K562 (cell line): ENCODE measurements around the gene LAGE3. TPM values are rescaled to one million over a fixed set of nuclear protein-coding genes. Genes with fewer than 3 reads are reported as not detected.

Experiments
- ATAC-seq: fragments of 200-7000 bp; cut with Tn5 transposase; 3 replicates; pipeline ENCODE4 v1.9.1; 2020; ENCODE audit warnings: moderate library complexity
- BruUV-seq: library from RNA; stranded (reverse); fragments of 400-500 nt; replicated peaks from 2 replicates; lab custom pipeline; 2021; lab: Mats Ljungman, UMichigan
- CTCF ChIA-PET: fragments of 300-600 bp; formaldehyde crosslinking; extraction: SDS; loops from one replicate; lab custom pipeline; 2021; ENCODE audit warnings: low intra/inter-chr PET ratio; lab: Yijun Ruan, JAX
- POLR2A ChIA-PET: fragments of 300-600, 350-650 bp; sonication (Branson Sonifier 250); formaldehyde crosslinking; extraction: SDS; loops from one replicate; lab custom pipeline; 2021; ENCODE audit warnings: antibody characterized with exemption, inconsistent platforms; lab: Yijun Ruan, JAX
- DNase-seq, 4 experiments: peaks; one replicate each; pipeline versions ENCODE4 v3.0.0 to v3.0.0-alpha.2; 2011 to 2018; ENCODE audit warnings: low spot score in 3 of 4, mixed read lengths in 3 of 4; ENCODE audit errors: extremely low read depth in 1 of 4
- FAIRE-seq: peaks from 2 replicates; lab custom pipeline; 2011; peaks lifted over from hg19 to GRCh38; lab: Jason Lieb, UNC
- H2AFZ ChIP-seq: 2 replicates; pipeline ENCODE4 v1.6.0; 2011; ENCODE audit warnings: low read depth, low read length, control low read depth, inconsistent platforms
- H3K27ac ChIP-seq: fragments of 200-600 bp; 3 replicates; pipeline ENCODE4 v1.8.0; 2011; ENCODE audit warnings: low read depth, mild to moderate bottlenecking, control low read depth, inconsistent platforms, low read length, moderate library complexity, mixed read lengths; ENCODE audit errors: extremely low read depth
- H3K27me3 ChIP-seq, 2 experiments: fragments of 300-600 bp in 1 of 2; 2 replicates in 1 of 2; 3 replicates in 1 of 2; pipeline versions ENCODE4 v1.6.0 to v1.8.0; 2011; ENCODE audit warnings: inconsistent platforms in 2 of 2, low read length in 2 of 2, mild to moderate bottlenecking in 1 of 2, mixed read lengths in 1 of 2, moderate library complexity in 1 of 2; ENCODE audit not compliant: control insufficient read depth in 2 of 2, insufficient read depth in 2 of 2
- H3K36me3 ChIP-seq: fragments of 300-600 bp; 3 replicates; pipeline ENCODE4 v1.8.0; 2011; ENCODE audit warnings: mild to moderate bottlenecking, low read length, inconsistent platforms; ENCODE audit not compliant: control insufficient read depth, insufficient read depth
- H3K4me1 ChIP-seq, 2 experiments: fragments of 200-600 bp in 1 of 2; replicated peaks in 1 of 2; 2 replicates in 1 of 2; 3 replicates in 1 of 2; pipeline versions ENCODE4 v1.5.1 to v1.8.0; 2011; ENCODE audit warnings: inconsistent platforms in 2 of 2, low read length in 2 of 2, mild to moderate bottlenecking in 1 of 2, mixed read lengths in 1 of 2, moderate library complexity in 1 of 2; ENCODE audit not compliant: control insufficient read depth in 2 of 2, insufficient read depth in 2 of 2
- H3K4me2 ChIP-seq: 2 replicates; pipeline ENCODE4 v1.6.1; 2011; ENCODE audit warnings: low read length, control low read depth, inconsistent platforms, mixed read lengths; ENCODE audit not compliant: insufficient read depth
- H3K4me3 ChIP-seq: fragments of 200-600 bp; sonication (generic), shearing (Covaris generic); 2 replicates; pipeline ENCODE4 v1.5.1; 2016; ENCODE audit warnings: control low read depth, inconsistent platforms
- H3K79me2 ChIP-seq: fragments of 200-600 bp; 3 replicates; pipeline ENCODE4 v1.8.0; 2011; ENCODE audit warnings: low read length, inconsistent platforms; ENCODE audit not compliant: control insufficient read depth, insufficient read depth
- H3K9ac ChIP-seq, 2 experiments: 2 replicates each; pipeline versions ENCODE4 v1.6.0 to v1.6.1; 2011; ENCODE audit warnings: low read depth in 2 of 2, low read length in 2 of 2, control low read depth in 1 of 2, inconsistent platforms in 1 of 2, mild to moderate bottlenecking in 1 of 2, mixed read lengths in 1 of 2; ENCODE audit not compliant: insufficient read depth in 1 of 2
- H3K9me1 ChIP-seq: one replicate; pipeline ENCODE4 v1.6.0; 2011; ENCODE audit warnings: inconsistent platforms, mild to moderate bottlenecking, low read length, moderate library complexity; ENCODE audit not compliant: control insufficient read depth, insufficient read depth
- H3K9me3 ChIP-seq: replicated peaks from 2 replicates; pipeline ENCODE4 v1.5.1; 2011; ENCODE audit warnings: low read depth, low read length, inconsistent platforms; ENCODE audit not compliant: control insufficient read depth, insufficient read depth
- H4K20me1 ChIP-seq: replicated peaks from 2 replicates; pipeline ENCODE4 v1.6.1; 2011; ENCODE audit warnings: low read length, inconsistent platforms, mixed read lengths; ENCODE audit not compliant: control insufficient read depth, insufficient read depth
- C11orf30 ChIP-seq: fragments of 450-650 bp; IDR thresholded peaks from 2 replicates; pipeline ENCODE4 v1.6.1; 2016; ENCODE audit warnings: low read depth, mild to moderate bottlenecking
- CREBBP ChIP-seq: IDR thresholded peaks from one replicate; pipeline ENCODE4 v1.6.1; 2012; ENCODE audit warnings: low read depth, mild to moderate bottlenecking, control low read depth, inconsistent platforms, low read length
- EHMT2 ChIP-seq: fragments of 450-650 bp; IDR thresholded peaks from 2 replicates; pipeline ENCODE4 v1.6.1; 2018; ENCODE audit warnings: antibody characterized with exemption
- HMG20A ChIP-seq: fragments of 450-650 bp; formaldehyde crosslinking; conservative IDR thresholded peaks from 2 replicates; pipeline ENCODE4 v1.4.0; 2020; ENCODE audit warnings: mild to moderate bottlenecking, mixed read lengths
- MCM7 ChIP-seq, 2 experiments: fragments of 450-650 bp; IDR thresholded peaks; 2 replicates each; pipeline ENCODE4 v1.6.1; 2016 to 2018
- NCOA4 ChIP-seq: fragments of 450-650 bp; IDR thresholded peaks from 2 replicates; pipeline ENCODE4 v1.6.1; 2018; ENCODE audit warnings: mild to moderate bottlenecking; ENCODE audit not compliant: partially characterized antibody
- NR2C2 ChIP-seq, 2 experiments: fragments of 200-800 bp in 1 of 2; sonication (Bioruptor generic) in 1 of 2; sonication (generic) in 1 of 2; formaldehyde crosslinking in 1 of 2; IDR thresholded peaks; 2 replicates each; pipeline versions ENCODE4 v1.6.1 to v1.8.0; 2016 to 2022; ENCODE audit warnings: mild to moderate bottlenecking in 1 of 2, missing compliant biosample characterization in 1 of 2, missing genetic modification characterization in 1 of 2, missing genetic modification reagents in 1 of 2
- PHB2 ChIP-seq: fragments of 450-650 bp; IDR thresholded peaks from 2 replicates; pipeline ENCODE4 v1.6.1; 2017; ENCODE audit warnings: low read depth
- SAFB ChIP-seq: fragments of 200-400 bp; formaldehyde crosslinking; IDR thresholded peaks from 2 replicates; pipeline ENCODE4 v1.6.1; 2017; ENCODE audit warnings: low read depth, low read length, borderline replicate concordance
- SIN3B ChIP-seq: fragments of 450-650 bp; IDR thresholded peaks from 2 replicates; pipeline ENCODE4 v1.6.1; 2017; ENCODE audit warnings: low read depth, mild to moderate bottlenecking, moderate library complexity
- TCFL5 ChIP-seq: fragments of 250-450 bp; sonication (Bioruptor Pico); conservative IDR thresholded peaks from 2 replicates; pipeline ENCODE4 v1.6.1; 2021; ENCODE audit warnings: mild to moderate bottlenecking, moderate library complexity, matching md5 sums
- WGBS: fragments of 100-300 bp; shearing (Covaris generic); methylation state at CpG from one replicate; pipeline ENCODE4 v1.1.6; 2016; ENCODE audit warnings: low coverage, mixed read lengths; ENCODE audit not compliant: insufficient coverage; ENCODE audit errors: missing lambda C conversion rate; 5-methylcytosine and 5-hydroxymethylcytosine counted together
- in situ Hi-C: fragments of 300-500 bp; cut with MboI; formaldehyde crosslinking; loops from 4 replicates; pipeline ENCODE4 v1.15.0; 2018; ENCODE audit warnings: inconsistent platforms, mixed read lengths
- intact Hi-C: fragments of 100-400 bp; cut with micrococcal nuclease; formaldehyde crosslinking; loops from 2 replicates; pipeline ENCODE4 v1.14.2; 2022
- polyA plus RNA-seq, 8 experiments: library from polyadenylated mRNA; depleted of rRNA in 4 of 8; stranded (reverse) in 5 of 8; unstranded in 3 of 8; fragments of >200 nt; fragmentation: Nextera tagmentation in 2 of 8; fragmentation: Illumina TruSeq in 1 of 8; extraction: Ambion mirVana in 2 of 8; extraction: Trizol in 1 of 8; gene quantifications; 2 replicates each; pipeline versions ENCODE4 v1.2.1 to v1.2.3, GENCODE V29; 2011 to 2014; ENCODE audit warnings: inconsistent platforms in 1 of 8, missing spikeins in 1 of 8
- total RNA-seq, 7 experiments: library from RNA; depleted of rRNA in 6 of 7; stranded (reverse); fragments of >200 nt in 6 of 7; fragmentation: Illumina TruSeq in 2 of 7; extraction: Trizol in 2 of 7; gene quantifications; 2 replicates each; pipeline versions ENCODE4 v1.2.1 to v1.2.3, GENCODE V29; 2011 to 2021; ENCODE audit warnings: low replicate concordance in 1 of 7
- TF ChIP-seq, protein P1 (sequence below): fragments of 450-650 bp; formaldehyde crosslinking; conservative IDR thresholded peaks from 2 replicates; pipeline ENCODE4 v1.4.0; 2022; ENCODE audit warnings: mild to moderate bottlenecking, missing genetic modification characterization
- TF ChIP-seq, protein P2 (sequence below): fragments of 450-650 bp; IDR thresholded peaks from 2 replicates; pipeline ENCODE4 v1.6.1; 2014; ENCODE audit warnings: low read depth, mild to moderate bottlenecking, moderate library complexity, borderline replicate concordance
- TF ChIP-seq, protein P3 (sequence below), 2 experiments: fragments of 450-650 bp; IDR thresholded peaks; 2 replicates each; pipeline ENCODE4 v1.6.1; 2018; ENCODE audit warnings: mild to moderate bottlenecking in 2 of 2, low read depth in 1 of 2; ENCODE audit not compliant: partially characterized antibody in 2 of 2

Gene LAGE3
- total and polyA plus RNA-seq, 9 of the 15 experiments (the other 6 are each of a cell fraction or from before 2014, with no cell fraction given), result 28.2 to 125 (median 35.8) TPM

DNA sequence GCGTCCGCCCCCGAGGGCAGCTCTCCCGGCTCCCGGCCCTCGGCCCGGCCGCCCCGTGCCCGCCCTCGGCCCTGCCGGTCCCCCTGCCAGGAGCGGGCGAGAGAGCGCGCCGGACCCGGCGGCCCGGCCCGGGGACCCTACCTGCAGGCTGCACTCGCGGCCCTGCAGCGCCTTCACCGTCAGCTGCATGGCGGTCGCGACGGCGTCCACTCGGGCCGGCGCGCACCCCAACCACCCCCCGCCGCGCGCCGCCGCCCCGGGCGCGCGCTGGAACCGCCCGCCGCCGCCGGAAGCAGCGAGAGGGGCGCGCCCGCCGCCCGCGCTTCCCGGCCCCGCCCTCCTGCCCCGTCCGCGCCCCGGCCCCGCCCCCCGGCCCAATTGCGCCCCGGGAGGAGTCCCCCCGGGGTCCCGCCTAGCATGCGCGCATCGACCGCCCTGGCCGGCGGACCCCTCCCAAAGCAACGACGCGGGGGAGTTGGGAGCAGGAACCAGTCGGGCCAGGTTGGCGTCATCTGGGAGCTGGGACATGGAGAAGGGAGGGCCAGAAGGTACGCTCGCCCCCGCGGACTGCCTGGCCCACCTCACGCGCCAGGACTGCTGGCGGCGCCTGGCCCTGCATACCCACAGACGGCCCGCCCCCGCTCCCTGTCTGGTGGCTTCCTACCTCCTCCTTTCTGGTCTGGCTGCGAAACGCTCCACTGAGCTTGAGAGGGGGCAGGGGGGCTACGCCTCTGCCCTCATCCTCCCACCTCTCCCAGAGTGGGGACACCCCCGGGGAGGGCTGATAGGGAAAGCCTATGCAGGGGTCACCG, 7.5 kb upstream of the LAGE3 start, which contains the start of gene UBL4A:
UBL4A (minus strand) TSS at position 220 of the 812 bp plus-strand sequence; CDS start at position 189, 31 bp downstream.
- BruUV-seq, result no TSS peak
- TF ChIP-seq SIN3B (0 out of 2 replicates have a peak, but pooled peaks have one; percentile 27), SAFB (peak; percentile 64; the same call in 1 of the 2 replicates), MCM7 (IDR thresholded peaks at IDR 0.05) (no peak), TCFL5 (CRISPR knock-in tag) (no peak), HMG20A (CRISPR knock-in tag) (no peak), EHMT2 (no peak), C11orf30 (no peak), NCOA4 (no peak), PHB2 (no peak), NR2C2 (CRISPR knock-in tag; IDR thresholded peaks at IDR 0.05) (no peak), NR2C2 (tag; IDR thresholded peaks at IDR 0.05) (peak; percentile 30; the same call in 1 of the 2 replicates), CREBBP (no peak)
- TF ChIP-seq, protein P1, sequence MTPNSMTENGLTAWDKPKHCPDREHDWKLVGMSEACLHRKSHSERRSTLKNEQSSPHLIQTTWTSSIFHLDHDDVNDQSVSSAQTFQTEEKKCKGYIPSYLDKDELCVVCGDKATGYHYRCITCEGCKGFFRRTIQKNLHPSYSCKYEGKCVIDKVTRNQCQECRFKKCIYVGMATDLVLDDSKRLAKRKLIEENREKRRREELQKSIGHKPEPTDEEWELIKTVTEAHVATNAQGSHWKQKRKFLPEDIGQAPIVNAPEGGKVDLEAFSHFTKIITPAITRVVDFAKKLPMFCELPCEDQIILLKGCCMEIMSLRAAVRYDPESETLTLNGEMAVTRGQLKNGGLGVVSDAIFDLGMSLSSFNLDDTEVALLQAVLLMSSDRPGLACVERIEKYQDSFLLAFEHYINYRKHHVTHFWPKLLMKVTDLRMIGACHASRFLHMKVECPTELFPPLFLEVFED (CRISPR knock-in tag), result no peak
- TF ChIP-seq, protein P2, sequence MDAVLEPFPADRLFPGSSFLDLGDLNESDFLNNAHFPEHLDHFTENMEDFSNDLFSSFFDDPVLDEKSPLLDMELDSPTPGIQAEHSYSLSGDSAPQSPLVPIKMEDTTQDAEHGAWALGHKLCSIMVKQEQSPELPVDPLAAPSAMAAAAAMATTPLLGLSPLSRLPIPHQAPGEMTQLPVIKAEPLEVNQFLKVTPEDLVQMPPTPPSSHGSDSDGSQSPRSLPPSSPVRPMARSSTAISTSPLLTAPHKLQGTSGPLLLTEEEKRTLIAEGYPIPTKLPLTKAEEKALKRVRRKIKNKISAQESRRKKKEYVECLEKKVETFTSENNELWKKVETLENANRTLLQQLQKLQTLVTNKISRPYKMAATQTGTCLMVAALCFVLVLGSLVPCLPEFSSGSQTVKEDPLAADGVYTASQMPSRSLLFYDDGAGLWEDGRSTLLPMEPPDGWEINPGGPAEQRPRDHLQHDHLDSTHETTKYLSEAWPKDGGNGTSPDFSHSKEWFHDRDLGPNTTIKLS, result no peak
- TF ChIP-seq, protein P3, sequence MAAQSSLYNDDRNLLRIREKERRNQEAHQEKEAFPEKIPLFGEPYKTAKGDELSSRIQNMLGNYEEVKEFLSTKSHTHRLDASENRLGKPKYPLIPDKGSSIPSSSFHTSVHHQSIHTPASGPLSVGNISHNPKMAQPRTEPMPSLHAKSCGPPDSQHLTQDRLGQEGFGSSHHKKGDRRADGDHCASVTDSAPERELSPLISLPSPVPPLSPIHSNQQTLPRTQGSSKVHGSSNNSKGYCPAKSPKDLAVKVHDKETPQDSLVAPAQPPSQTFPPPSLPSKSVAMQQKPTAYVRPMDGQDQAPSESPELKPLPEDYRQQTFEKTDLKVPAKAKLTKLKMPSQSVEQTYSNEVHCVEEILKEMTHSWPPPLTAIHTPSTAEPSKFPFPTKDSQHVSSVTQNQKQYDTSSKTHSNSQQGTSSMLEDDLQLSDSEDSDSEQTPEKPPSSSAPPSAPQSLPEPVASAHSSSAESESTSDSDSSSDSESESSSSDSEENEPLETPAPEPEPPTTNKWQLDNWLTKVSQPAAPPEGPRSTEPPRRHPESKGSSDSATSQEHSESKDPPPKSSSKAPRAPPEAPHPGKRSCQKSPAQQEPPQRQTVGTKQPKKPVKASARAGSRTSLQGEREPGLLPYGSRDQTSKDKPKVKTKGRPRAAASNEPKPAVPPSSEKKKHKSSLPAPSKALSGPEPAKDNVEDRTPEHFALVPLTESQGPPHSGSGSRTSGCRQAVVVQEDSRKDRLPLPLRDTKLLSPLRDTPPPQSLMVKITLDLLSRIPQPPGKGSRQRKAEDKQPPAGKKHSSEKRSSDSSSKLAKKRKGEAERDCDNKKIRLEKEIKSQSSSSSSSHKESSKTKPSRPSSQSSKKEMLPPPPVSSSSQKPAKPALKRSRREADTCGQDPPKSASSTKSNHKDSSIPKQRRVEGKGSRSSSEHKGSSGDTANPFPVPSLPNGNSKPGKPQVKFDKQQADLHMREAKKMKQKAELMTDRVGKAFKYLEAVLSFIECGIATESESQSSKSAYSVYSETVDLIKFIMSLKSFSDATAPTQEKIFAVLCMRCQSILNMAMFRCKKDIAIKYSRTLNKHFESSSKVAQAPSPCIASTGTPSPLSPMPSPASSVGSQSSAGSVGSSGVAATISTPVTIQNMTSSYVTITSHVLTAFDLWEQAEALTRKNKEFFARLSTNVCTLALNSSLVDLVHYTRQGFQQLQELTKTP (IDR thresholded peaks at IDR 0.05; ENCODE audit: low read depth in 1 of 2, partially characterized antibody in 2 of 2), result no peak

More for the DNA sequence above, 7.5 kb upstream of the LAGE3 start, which contains the start of gene UBL4A:
- FAIRE-seq (no peak), ATAC-seq (peak; percentile 22), DNase-seq (peak; percentile 67 to 83 (median 73))
- Histone ChIP-seq H3K4me3 (peak within 1 kb of the TSS; percentile 83), H3K27me3 (no peaks in the 10 kb centered on the region), H3K4me2 (peak within 1 kb of the TSS; percentile 91), H3K36me3 (peaks cover 50% of the 10 kb centered on the region), H2AFZ (peak within 1 kb of the TSS; percentile 63; the same call in 1 of the 2 replicates), H3K9me1 (no peaks in the 10 kb centered on the region), H4K20me1 (peaks cover 7% of the 10 kb centered on the region; the same call in 1 of the 2 replicates), H3K27ac (peak within 1 kb of the TSS; percentile 87), H3K79me2 (peaks cover 72% of the 10 kb centered on the region), H3K9ac (peak within 1 kb of the TSS; percentile 84 to 97), H3K9me3 (no peaks in the 10 kb centered on the region), H3K4me1 (peaks cover 47 to 93% of the 10 kb centered on the region in 2 experiments)
- in situ Hi-C loops, result no loop called here
- ChIA-PET CTCF (no interaction called here), POLR2A (interaction anchor here (0.5 to 2.1 kb wide), 10 partner anchors 9 to 478 kb away, joined by 3 to 10 read pairs (median 4); partner anchors contain the start of genes ATP6AP1 and RPL10)
- 7% methylated on average over 12 of the region's 95 CpGs for WGBS
- intact Hi-C loops, result loop anchor here (5.0 kb wide), 1 partner anchor 89 kb away; the partner anchor contains the start of gene RPL10
